Smooth muscle cell (in vitro differentiated cells): ENCODE results near the gene CDCP2. TPM values are rescaled to one million over a fixed set of nuclear protein-coding genes. Genes with fewer than 3 reads are reported as not detected.
A peak's percentile ranks its signal among the peaks of the same experiment; 100 is the strongest.

Experiments used
- DNase-seq: peaks from one replicate; lab custom pipeline; 2025; ENCODE audit not compliant: unreplicated experiment; lab: John Stamatoyannopoulos, UW
- H2AFZ ChIP-seq: fragments of 200-600 bp; sonication (generic); 2 replicates; pipeline ENCODE4 v1.6.0; 2016; ENCODE audit warnings: antibody characterized with exemption, low read depth, mild to moderate bottlenecking
- H3F3A ChIP-seq: fragments of 200-600 bp; sonication (generic); 2 replicates; pipeline ENCODE4 v1.6.0; 2017; ENCODE audit warnings: antibody characterized with exemption, low read depth
- H3K27ac ChIP-seq: fragments of 200-600 bp; sonication (generic); 2 replicates; pipeline ENCODE4 v1.5.1; 2016; ENCODE audit warnings: low read depth, mild to moderate bottlenecking
- H3K27me3 ChIP-seq: fragments of 200-600 bp; sonication (generic); 2 replicates; pipeline ENCODE4 v1.6.1; 2016; ENCODE audit warnings: low read depth, mild to moderate bottlenecking
- H3K36me3 ChIP-seq: fragments of 200-600 bp; sonication (generic); 2 replicates; pipeline ENCODE4 v1.5.1; 2016; ENCODE audit warnings: low read depth
- H3K4me1 ChIP-seq: fragments of 200-600 bp; sonication (generic); 2 replicates; pipeline ENCODE4 v1.5.1; 2016; ENCODE audit warnings: low read depth
- H3K4me2 ChIP-seq: fragments of 200-600 bp; sonication (generic); 2 replicates; pipeline ENCODE4 v1.6.0; 2016; ENCODE audit warnings: mild to moderate bottlenecking
- H3K4me3 ChIP-seq: fragments of 200-600 bp; sonication (generic); 2 replicates; pipeline ENCODE4 v1.5.1; 2016; ENCODE audit warnings: mild to moderate bottlenecking
- H3K79me2 ChIP-seq: fragments of 200-600 bp; sonication (generic); 2 replicates; pipeline ENCODE4 v1.6.0; 2016; ENCODE audit warnings: low read depth, mild to moderate bottlenecking
- H3K9ac ChIP-seq: fragments of 200-600 bp; sonication (generic); 2 replicates; pipeline ENCODE4 v1.6.0; 2016; ENCODE audit warnings: low read depth
- H3K9me3 ChIP-seq: fragments of 200-600 bp; sonication (generic); replicated peaks from 2 replicates; pipeline ENCODE4 v1.5.1; 2016; ENCODE audit warnings: low read depth
- H4K20me1 ChIP-seq: fragments of 200-600 bp; sonication (generic); 2 replicates; pipeline ENCODE4 v1.6.0; 2016; ENCODE audit warnings: low read depth
- CTCF ChIP-seq: fragments of 200-600 bp; sonication (generic); IDR thresholded peaks from 2 replicates; pipeline ENCODE4 v1.5.1; 2017; ENCODE audit warnings: borderline replicate concordance, mild to moderate bottlenecking, antibody characterized with exemption; ENCODE audit not compliant: insufficient read depth, poor library complexity, severe bottlenecking
- WGBS: methylation state at CpG from one replicate; pipeline ENCODE4 v1.1.7; 2016; ENCODE audit warnings: low lambda C conversion rate; 5-methylcytosine and 5-hydroxymethylcytosine counted together
- polyA plus RNA-seq: library from polyadenylated mRNA; unstranded; fragments of >200 nt; fragmentation: Nextera tagmentation; extraction: Ambion mirVana; gene quantifications from 2 replicates; pipeline ENCODE4 v1.2.1, GENCODE V29; 2016
- total RNA-seq: library from RNA; depleted of rRNA; stranded (reverse); fragments of >200 nt; gene quantifications from 2 replicates; pipeline ENCODE4 v1.2.3, GENCODE V29; 2014

CDCP2 gene
- not detected in 2 replicates for total RNA-seq
- polyA plus RNA-seq = not detected in 2 replicates

- Histone ChIP-seq H3F3A (no peaks in the 10 kb centered on the region), H3K9ac (no peak within 1 kb of the TSS), H4K20me1 (no peaks in the 10 kb centered on the region), H2AFZ (peak within 1 kb of the TSS; percentile 10), H3K36me3 (no peaks in the 10 kb centered on the region), H3K27ac (no peak within 1 kb of the TSS), H3K4me1 (peaks cover 3% of the 10 kb centered on the region), H3K4me3 (no peak within 1 kb of the TSS), H3K79me2 (no peaks in the 10 kb centered on the region), H3K9me3 (no peaks in the 10 kb centered on the region), H3K27me3 (no peaks in the 10 kb centered on the region), H3K4me2 (peak within 1 kb of the TSS; percentile 59)
- WGBS = 95% methylated on average over 5 of the region's 5 CpGs
- no peak for TF ChIP-seq CTCF
- DNase-seq = no peak
These were observed at the start of gene CDCP2 for GRCh38 chr1:54152696-54153095. Gene CDCP2, minus strand, starts transcription at chr1:54153000. Its CDS starts 78 bp downstream, at chr1:54152922.

GRCh38 chr1:54200519-54200997, 47.8 kb upstream of the CDCP2 start:
- no peaks in the 10 kb centered on the region for H3K27me3 ChIP-seq
- H3K4me1 ChIP-seq = peaks cover 10% of the 10 kb centered on the region
- H3K9ac ChIP-seq = peak overlapping the region; percentile 82
- no peak for DNase-seq
- H2AFZ ChIP-seq = peak overlapping the region; percentile 86
- H3K79me2 ChIP-seq = peaks cover 33% of the 10 kb centered on the region
- H3K4me2 ChIP-seq = peak overlapping the region; percentile 90
- no peaks in the 10 kb centered on the region for H3K9me3 ChIP-seq
- H3K4me3 ChIP-seq = peak overlapping the region; percentile 90
- 4% methylated on average over 15 of the region's 15 CpGs for WGBS
- H3F3A ChIP-seq = no peaks in the 10 kb centered on the region
- no peak overlapping the region for H3K27ac ChIP-seq
- H4K20me1 ChIP-seq = no peaks in the 10 kb centered on the region
- no peak for TF ChIP-seq CTCF
- peaks cover 4% of the 10 kb centered on the region for H3K36me3 ChIP-seq

GRCh38 chr1:54199765-54200518, 47.1 kb upstream of the CDCP2 start, which contains the start of the genes CYB5RL and MRPL37:
Gene CYB5RL, minus strand, starts transcription at chr1:54200030. Its CDS starts 4,414 bp downstream, at chr1:54195616.
Gene MRPL37, plus strand, starts transcription at chr1:54200167. Its CDS starts 77 bp downstream, at chr1:54200244.
- peak within 1 kb of the TSS; percentile 82 for H3K9ac ChIP-seq
- DNase-seq = peak; percentile 42
- peaks cover 10% of the 10 kb centered on the region for H3K4me1 ChIP-seq
- no peak for TF ChIP-seq CTCF
- peak within 1 kb of the TSS; percentile 90 for H3K4me3 ChIP-seq
- H3K27me3 ChIP-seq = no peaks in the 10 kb centered on the region
- H3K4me2 ChIP-seq = peak within 1 kb of the TSS; percentile 90
- peaks cover 2% of the 10 kb centered on the region for H3K36me3 ChIP-seq
- H3K9me3 ChIP-seq = no peaks in the 10 kb centered on the region
- H3K27ac ChIP-seq = no peak within 1 kb of the TSS
- WGBS = 1% methylated on average over 51 of the region's 51 CpGs
- no peaks in the 10 kb centered on the region for H4K20me1 ChIP-seq
- H3K79me2 ChIP-seq = peaks cover 33% of the 10 kb centered on the region
- no peaks in the 10 kb centered on the region for H3F3A ChIP-seq
- peak within 1 kb of the TSS; percentile 86 for H2AFZ ChIP-seq
